Measurements from ENCODE around the gene JTB. TPM values are rescaled to one million over a fixed set of nuclear protein-coding genes. Genes with fewer than 3 reads are reported as not detected.

JTB gene
- total and polyA plus RNA-seq, 2 donors (not counting 1 experiment from before 2014, with no cell fraction given), result 106 to 159 TPM

DNA sequence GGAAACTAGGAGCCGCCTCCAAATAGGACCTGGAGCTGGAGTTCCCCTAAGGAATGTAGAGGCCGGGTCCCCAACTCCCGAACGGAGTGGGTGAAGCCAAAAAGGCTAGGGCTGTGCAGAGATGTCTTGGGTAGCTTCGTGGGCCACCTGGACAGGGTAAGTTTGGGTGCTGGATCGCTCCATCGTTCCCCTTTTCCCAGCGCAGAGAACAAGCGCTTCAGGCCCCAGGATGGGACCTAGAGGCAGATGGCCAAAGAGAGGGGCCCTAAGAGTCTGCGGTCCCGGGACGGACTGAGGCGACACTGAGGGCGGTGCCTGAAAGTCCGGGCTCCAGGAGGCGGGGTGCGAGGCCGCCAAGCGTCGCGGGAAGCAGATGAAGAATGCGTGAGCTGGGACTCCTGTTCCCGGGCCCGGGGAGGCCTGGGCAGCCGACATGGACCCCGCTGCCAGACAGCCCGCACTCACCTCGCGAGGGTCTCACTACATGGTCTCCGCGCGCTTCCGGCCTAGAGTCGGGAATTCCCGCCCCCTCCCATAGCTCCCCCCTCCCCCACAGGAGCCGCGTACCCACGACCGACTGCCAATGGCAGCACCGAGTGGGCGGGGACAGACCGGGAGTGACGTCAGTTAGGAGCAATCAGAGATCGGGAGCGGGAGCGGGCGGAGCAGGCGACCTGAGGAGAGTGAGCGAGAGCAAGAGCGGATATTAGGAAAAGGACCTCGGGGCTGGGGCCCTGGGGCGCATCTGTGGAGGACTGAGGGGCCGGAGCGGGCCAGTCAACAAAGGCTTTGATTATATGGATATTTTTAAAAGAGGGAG is 14.2 kb downstream of the JTB start, which contains the start of gene SLC39A1:
Gene SLC39A1 (minus strand): TSS at position 508 of the 820 bp plus-strand sequence. CDS start 822 bp downstream, outside the sequence.
- Mint-ChIP-seq H3K27ac (peak within 1 kb of the TSS; percentile 85), H3K27me3 (no peaks in the 10 kb centered on the region), H3K4me1 (peaks cover 63% of the 10 kb centered on the region), H3K4me3 (peak within 1 kb of the TSS; percentile 83), H3K9me3 (ENCODE audit: insufficient read depth) (no peaks in the 10 kb centered on the region)
- ChIA-PET POLR2A (interaction anchor here (0.5 to 9.2 kb wide), 11 partner anchors 10 to 362 kb away, joined by 3 to 115 read pairs (median 5); partner anchors contain the start of genes ATP8B2, DENND4B, INTS3 and JTB), CTCF (interaction anchor here (1.0 to 7.5 kb wide), 5 partner anchors 10 to 166 kb away, joined by 3 to 65 read pairs (median 9); partner anchors contain the start of genes DENND4B and RAB13)
- peak within 1 kb of the TSS; percentile 84 for H3K9ac ChIP-seq (ENCODE audit: low read length)
- peaks cover 0 to 12% of the 10 kb centered on the region in 2 experiments for H3K36me3 ChIP-seq (replicated peaks in 1 of 2; ENCODE audit: control extremely low read depth in 1 of 2, control insufficient read depth in 1 of 2, extremely low read depth in 1 of 2, insufficient read depth in 2 of 2, low read length in 1 of 2)
- peaks cover 47 to 53% of the 10 kb centered on the region in 2 donors for H3K4me1 ChIP-seq (ENCODE audit: control insufficient read depth in 2 of 2, insufficient read depth in 2 of 2, low read length in 2 of 2)
- peak within 1 kb of the TSS; percentile 85 to 95 for H3K27ac ChIP-seq (ENCODE audit: low read length in 2 of 2)
- peaks cover 63% of the 10 kb centered on the region for H3K79me2 ChIP-seq (ENCODE audit: control insufficient read depth, insufficient read depth, low read length)
- peak within 1 kb of the TSS; percentile 85 for H3K4me2 ChIP-seq (replicated peaks; ENCODE audit: low read depth, low read length, poor library complexity, severe bottlenecking)
- no peaks in the 10 kb centered on the region for H3K9me3 ChIP-seq (ENCODE audit: control extremely low read depth in 1 of 3, control insufficient read depth in 2 of 3, insufficient read depth in 1 of 3, low read length in 2 of 3)
- ATAC-seq (ENCODE audit: low read depth) (peak; percentile 53), DNase-seq (peak; percentile 95)
- no peaks in the 10 kb centered on the region for H3K27me3 ChIP-seq (replicated peaks in 1 of 4; ENCODE audit: control extremely low read depth in 1 of 4, control insufficient read depth in 3 of 4, insufficient read depth in 4 of 4, low read length in 3 of 4)
- intact Hi-C loops (cut with micrococcal nuclease), result loop anchor here (1.0 kb wide), 2 partner anchors 14 to 17 kb away; partner anchors contain the start of genes DENND4B and JTB
- under 1% methylated on average over 48 of the region's 54 CpGs for WGBS (ENCODE audit: insufficient coverage)
- peak within 1 kb of the TSS; percentile 83 to 91 (median 87) for H3K4me3 ChIP-seq (ENCODE audit: control extremely low read depth in 1 of 5, extremely low read depth in 1 of 5, insufficient read depth in 1 of 5, low read depth in 2 of 5, low read length in 4 of 5)
- TF ChIP-seq CTCF (IDR thresholded peaks at IDR 0.05) (no peak), EZH2 (IDR thresholded peaks at IDR 0.05; ENCODE audit: borderline replicate concordance, insufficient read depth, low read depth, low read length, poor library complexity, severe bottlenecking) (no peak)
- H4K20me1 ChIP-seq (ENCODE audit: control insufficient read depth, insufficient read depth, low read length, poor library complexity, severe bottlenecking), result peaks cover 2% of the 10 kb centered on the region
- H2AFZ ChIP-seq (ENCODE audit: insufficient read depth, low read depth, low read length, poor library complexity, severe bottlenecking), result peak within 1 kb of the TSS; percentile 91
